VCaP (cell line): ENCODE data around the gene SLC34A3.

Experiments
- H3K27ac ChIP-seq: fragments of 450-650 bp; 2 replicates; pipeline ENCODE4 v1.5.1; 2017
- CTCF ChIP-seq: fragments of 450-650 bp; conservative IDR thresholded peaks from 2 replicates; pipeline ENCODE4 v1.5.1; 2017; ENCODE audit warnings: mild to moderate bottlenecking, moderate library complexity

SLC34A3 gene

GRCh38 chr9:137234055-137234697 is 3.5 kb downstream of the SLC34A3 start:
- no peak for TF ChIP-seq CTCF
- H3K27ac ChIP-seq, result no peak overlapping the region

GRCh38 chr9:137234758-137235423 is 4.2 kb downstream of the SLC34A3 start:
- H3K27ac ChIP-seq, result no peak overlapping the region
- no peak for TF ChIP-seq CTCF

DNA sequence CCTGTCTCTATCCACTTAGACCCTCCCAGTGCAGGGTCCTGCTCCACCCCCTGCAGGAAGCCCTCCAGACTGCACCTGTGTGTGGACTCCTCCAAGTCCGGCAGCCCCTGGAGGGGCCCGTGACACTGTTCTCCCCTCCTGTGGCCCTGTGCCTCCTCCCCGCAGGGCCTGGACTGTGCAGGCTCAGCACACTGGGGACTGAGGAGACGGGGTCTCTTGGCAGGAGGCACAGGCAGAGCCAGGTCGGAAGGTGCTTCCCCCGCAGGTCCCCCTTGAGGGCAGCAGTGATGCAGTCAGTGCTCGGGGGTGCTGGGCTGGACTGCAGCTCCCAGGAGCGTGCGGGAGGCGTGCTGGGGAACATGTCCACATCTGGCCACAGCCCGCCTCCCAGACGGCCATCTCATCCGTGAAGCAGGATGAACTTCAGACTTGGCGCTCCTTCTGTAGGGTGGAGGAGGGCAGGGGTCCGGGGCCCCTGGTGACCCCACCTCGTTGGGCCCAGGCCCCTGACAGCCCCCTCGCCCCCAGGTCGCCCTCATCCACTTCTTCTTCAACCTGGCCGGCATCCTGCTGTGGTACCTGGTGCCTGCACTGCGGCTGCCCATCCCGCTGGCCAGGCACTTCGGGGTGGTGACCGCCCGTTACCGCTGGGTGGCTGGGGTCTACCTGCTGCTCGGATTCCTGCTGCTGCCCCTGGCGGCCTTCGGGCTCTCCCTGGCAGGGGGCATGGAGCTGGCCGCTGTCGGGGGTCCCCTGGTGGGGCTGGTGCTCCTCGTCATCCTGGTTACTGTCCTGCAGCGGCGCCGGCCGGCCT is 4.9 kb downstream of the SLC34A3 start:
- H3K27ac ChIP-seq, result peak overlapping the region; percentile 100; the same call in 1 of the 2 replicates
- no peak for TF ChIP-seq CTCF

DNA sequence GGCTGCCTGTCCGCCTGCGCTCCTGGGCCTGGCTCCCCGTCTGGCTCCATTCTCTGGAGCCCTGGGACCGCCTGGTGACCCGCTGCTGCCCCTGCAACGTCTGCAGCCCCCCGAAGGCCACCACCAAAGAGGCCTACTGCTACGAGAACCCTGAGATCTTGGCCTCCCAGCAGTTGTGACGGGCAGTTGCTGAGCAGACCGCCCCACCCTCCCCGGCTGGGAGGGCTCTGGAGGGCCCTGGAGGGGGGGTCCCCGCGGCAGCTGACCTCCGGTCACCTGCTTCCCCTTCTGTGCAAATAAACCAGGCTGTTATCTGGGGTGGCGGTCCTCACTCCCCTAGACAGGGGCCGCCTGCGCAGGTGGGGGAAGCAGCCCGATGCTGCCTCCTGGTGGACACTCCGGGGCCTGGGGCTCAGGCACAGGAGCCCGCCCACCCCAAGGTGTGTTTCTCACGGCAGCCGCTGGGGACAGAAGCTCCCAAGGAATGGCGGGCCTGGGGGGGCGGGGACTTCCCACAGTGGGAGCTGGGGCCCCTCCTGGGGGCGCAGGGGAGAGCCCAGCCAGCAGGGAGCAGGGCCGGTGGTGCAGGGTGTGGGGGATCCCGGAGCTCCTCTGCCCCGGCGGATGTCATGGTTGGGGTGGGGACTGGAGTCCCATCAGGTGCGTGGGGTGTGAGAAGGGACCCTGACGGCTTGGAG is 5.7 kb downstream of the SLC34A3 start:
- peak; percentile 100 for TF ChIP-seq CTCF
- H3K27ac ChIP-seq, result peak overlapping the region; percentile 100; the same call in 1 of the 2 replicates

DNA sequence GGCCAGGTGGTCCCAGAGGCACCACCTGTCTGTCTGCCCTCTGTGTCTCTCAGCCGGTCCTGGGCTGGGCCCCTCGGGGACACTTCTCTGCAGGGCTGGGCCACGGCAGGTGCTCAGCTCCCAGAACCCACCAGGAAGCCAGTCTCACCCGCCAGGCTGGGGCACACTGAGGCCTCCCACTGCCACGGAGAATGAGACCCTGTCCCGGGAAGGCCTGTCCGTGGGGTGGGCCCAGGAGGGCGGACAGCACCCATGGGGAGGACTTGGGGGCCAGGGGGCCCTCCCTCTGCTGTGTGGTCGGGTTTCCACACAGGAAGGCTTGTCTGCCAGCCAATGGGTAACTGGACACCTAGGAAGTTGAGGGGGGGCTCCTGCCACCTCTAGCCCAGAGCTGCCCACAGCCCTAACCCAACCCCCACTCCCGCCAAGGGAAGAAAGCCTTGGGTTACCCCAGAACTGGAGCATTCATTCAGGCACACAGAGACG is 6.3 kb downstream of the SLC34A3 start:
- peak overlapping the region; percentile 100 for H3K27ac ChIP-seq
- no peak for TF ChIP-seq CTCF

GRCh38 chr9:137237759-137238726 is 7.3 kb downstream of the SLC34A3 start:
- peak overlapping the region; percentile 100 for H3K27ac ChIP-seq
- no peak for TF ChIP-seq CTCF

GRCh38 chr9:137239541-137240200 is 9.0 kb downstream of the SLC34A3 start:
- peak overlapping the region; percentile 100 for H3K27ac ChIP-seq
